ENCODE data around the gene RAB1A.

Gene RAB1A

GRCh38 chr2:65103013-65103715 is 26.7 kb downstream of the RAB1A start:
- H3K4me1 ChIP-seq (ENCODE audit: low read length): no peaks in the 10 kb centered on the region
- H2AFZ ChIP-seq (ENCODE audit: low read length): no peak overlapping the region
- no peak for DNase-seq
- H3K79me2 ChIP-seq (ENCODE audit: low read length): peaks cover 90% of the 10 kb centered on the region
- TF ChIP-seq EZH2phosphoT487 (IDR thresholded peaks at IDR 0.05; ENCODE audit: low read length): no peak
- TF ChIP-seq CTCF (IDR thresholded peaks at IDR 0.05; ENCODE audit: low read length): no peak
- no peak for TF ChIP-seq EZH2 (optimal IDR thresholded peaks at IDR 0.05; ENCODE audit: low read depth, low read length)
- no peaks in the 10 kb centered on the region for H3K27me3 ChIP-seq (replicated peaks; ENCODE audit: insufficient read depth, low read length)
- peaks cover 7% of the 10 kb centered on the region for H4K20me1 ChIP-seq (ENCODE audit: insufficient read depth, low read length)
- H3K9ac ChIP-seq (ENCODE audit: low read length): no peak overlapping the region
- H3F3A ChIP-seq (ENCODE audit: insufficient read depth, low read length): no peaks in the 10 kb centered on the region
- H3K36me3 ChIP-seq (replicated peaks; ENCODE audit: insufficient read depth, low read length): peaks cover 6% of the 10 kb centered on the region
- no peaks in the 10 kb centered on the region for H3K9me3 ChIP-seq (replicated peaks; ENCODE audit: insufficient read depth, low read length)
- no peak overlapping the region for H3K27ac ChIP-seq (ENCODE audit: low read length)
- H3K9me2 ChIP-seq (replicated peaks; ENCODE audit: insufficient read depth, low read length): no peaks in the 10 kb centered on the region
- no peak overlapping the region for H3K4me3 ChIP-seq (ENCODE audit: low read length)
- H3K4me2 ChIP-seq (ENCODE audit: low read depth, low read length): no peak overlapping the region

- Histone ChIP-seq H3K4me3 (ENCODE audit: low read length) (no peak overlapping the region), H3K79me2 (ENCODE audit: low read length) (peaks cover 90% of the 10 kb centered on the region), H3K4me2 (ENCODE audit: low read depth, low read length) (no peak overlapping the region), H2AFZ (ENCODE audit: low read length) (no peak overlapping the region), H3K27me3 (replicated peaks; ENCODE audit: insufficient read depth, low read length) (no peaks in the 10 kb centered on the region), H3K9me2 (replicated peaks; ENCODE audit: insufficient read depth, low read length) (no peaks in the 10 kb centered on the region), H3F3A (ENCODE audit: insufficient read depth, low read length) (no peaks in the 10 kb centered on the region), H3K4me1 (ENCODE audit: low read length) (no peaks in the 10 kb centered on the region), H3K9ac (ENCODE audit: low read length) (no peak overlapping the region), H3K9me3 (replicated peaks; ENCODE audit: insufficient read depth, low read length) (no peaks in the 10 kb centered on the region), H4K20me1 (ENCODE audit: insufficient read depth, low read length) (peaks cover 2% of the 10 kb centered on the region; the same call in 1 of the 2 replicates), H3K27ac (ENCODE audit: low read length) (no peak overlapping the region), H3K36me3 (replicated peaks; ENCODE audit: insufficient read depth, low read length) (peaks cover 12% of the 10 kb centered on the region)
- no peak for DNase-seq
- TF ChIP-seq EZH2 (optimal IDR thresholded peaks at IDR 0.05; ENCODE audit: low read depth, low read length): no peak
Measured at GRCh38 chr2:65101071-65101470, 28.8 kb downstream of the RAB1A start.

- Histone ChIP-seq H2AFZ (ENCODE audit: low read length) (no peak overlapping the region), H3K4me1 (ENCODE audit: low read length) (no peaks in the 10 kb centered on the region), H3K9ac (ENCODE audit: low read length) (no peak overlapping the region), H3K27me3 (replicated peaks; ENCODE audit: insufficient read depth, low read length) (no peaks in the 10 kb centered on the region), H3F3A (ENCODE audit: insufficient read depth, low read length) (no peaks in the 10 kb centered on the region), H3K36me3 (replicated peaks; ENCODE audit: insufficient read depth, low read length) (peaks cover 9% of the 10 kb centered on the region), H3K27ac (ENCODE audit: low read length) (no peak overlapping the region), H3K4me3 (ENCODE audit: low read length) (no peak overlapping the region), H3K9me3 (replicated peaks; ENCODE audit: insufficient read depth, low read length) (no peaks in the 10 kb centered on the region), H3K79me2 (ENCODE audit: low read length) (peaks cover 85% of the 10 kb centered on the region), H3K4me2 (ENCODE audit: low read depth, low read length) (no peak overlapping the region), H3K9me2 (replicated peaks; ENCODE audit: insufficient read depth, low read length) (no peaks in the 10 kb centered on the region), H4K20me1 (ENCODE audit: insufficient read depth, low read length) (no peaks in the 10 kb centered on the region; the same call in 1 of the 2 replicates)
- TF ChIP-seq CTCF (IDR thresholded peaks at IDR 0.05; ENCODE audit: low read length): no peak
- no peak for TF ChIP-seq EZH2phosphoT487 (IDR thresholded peaks at IDR 0.05; ENCODE audit: low read length)
- no peak for TF ChIP-seq EZH2 (optimal IDR thresholded peaks at IDR 0.05; ENCODE audit: low read depth, low read length)
- DNase-seq: no peak
Measured at GRCh38 chr2:65098741-65099140, 31.2 kb downstream of the RAB1A start.

GRCh38 chr2:65097844-65098243 is 32.1 kb downstream of the RAB1A start:
- no peak for DNase-seq
- Histone ChIP-seq H3K4me3 (ENCODE audit: low read length) (no peak overlapping the region), H3K27me3 (replicated peaks; ENCODE audit: insufficient read depth, low read length) (no peaks in the 10 kb centered on the region), H3K79me2 (ENCODE audit: low read length) (peaks cover 82% of the 10 kb centered on the region), H2AFZ (ENCODE audit: low read length) (no peak overlapping the region), H3K4me2 (ENCODE audit: low read depth, low read length) (no peak overlapping the region), H3K9me3 (replicated peaks; ENCODE audit: insufficient read depth, low read length) (no peaks in the 10 kb centered on the region), H3F3A (ENCODE audit: insufficient read depth, low read length) (no peaks in the 10 kb centered on the region), H3K36me3 (replicated peaks; ENCODE audit: insufficient read depth, low read length) (peaks cover 9% of the 10 kb centered on the region), H3K9me2 (replicated peaks; ENCODE audit: insufficient read depth, low read length) (no peaks in the 10 kb centered on the region), H3K4me1 (ENCODE audit: low read length) (no peaks in the 10 kb centered on the region), H3K27ac (ENCODE audit: low read length) (no peak overlapping the region), H4K20me1 (ENCODE audit: insufficient read depth, low read length) (no peaks in the 10 kb centered on the region; the same call in 1 of the 2 replicates), H3K9ac (ENCODE audit: low read length) (no peak overlapping the region)
- TF ChIP-seq EZH2 (optimal IDR thresholded peaks at IDR 0.05; ENCODE audit: low read depth, low read length) (no peak), CTCF (IDR thresholded peaks at IDR 0.05; ENCODE audit: low read length) (no peak), EZH2phosphoT487 (IDR thresholded peaks at IDR 0.05; ENCODE audit: low read length) (no peak)

Data from MM.1S (cell line).